Spinal cord (tissue), 10 donors: Measurements from ENCODE around the gene CSF2. TPM values are rescaled to one million over a fixed set of nuclear protein-coding genes. Genes with fewer than 3 reads are reported as not detected.
A peak's percentile ranks its signal among the peaks of the same experiment; 100 is the strongest.
"Not testable (repeated sequence)": the region's sequence is repeated elsewhere in the genome, so short reads cannot be mapped to it uniquely, and the experiment has no call there.

ENCODE experiments used
- DNase-seq, 6 donors: peaks; one replicate each; pipeline versions ENCODE4 v3.0.0 to v3.0.0-alpha.2; 2013 to 2015; ENCODE audit warnings: low spot score in 6 of 6, low read depth in 4 of 6
- H3K27ac ChIP-seq: one replicate; pipeline ENCODE4 v1.5.1; 2013; ENCODE audit warnings: low read depth, low read length, control low read depth
- H3K27me3 ChIP-seq: one replicate; pipeline ENCODE4 v1.6.1; 2013; ENCODE audit warnings: low read length; ENCODE audit not compliant: control insufficient read depth, insufficient read depth
- H3K36me3 ChIP-seq: one replicate; pipeline ENCODE4 v1.6.1; 2013; ENCODE audit warnings: low read length; ENCODE audit not compliant: control insufficient read depth, insufficient read depth
- H3K4me1 ChIP-seq: one replicate; pipeline ENCODE4 v1.6.1; 2013; ENCODE audit warnings: low read length; ENCODE audit not compliant: control insufficient read depth, insufficient read depth
- H3K4me3 ChIP-seq: one replicate; pipeline ENCODE4 v1.5.1; 2013; ENCODE audit warnings: low read depth, low read length, control low read depth
- H3K9me3 ChIP-seq: one replicate; pipeline ENCODE4 v1.6.1; 2013; ENCODE audit warnings: low read length; ENCODE audit not compliant: control insufficient read depth, insufficient read depth
- WGBS: methylation state at CpG from one replicate; pipeline ENCODE4 v1.1.5; 2013; ENCODE audit warnings: missing lambda C conversion rate; ENCODE audit not compliant: insufficient coverage; 5-methylcytosine and 5-hydroxymethylcytosine counted together
- polyA plus RNA-seq, 2 donors: library from polyadenylated mRNA; unstranded; fragments of 120-200 nt; gene quantifications; one replicate each; pipeline ENCODE4 v1.2.1, GENCODE V29; 2013; ENCODE audit not compliant: insufficient read length in 2 of 2
- total RNA-seq, 2 donors: library from RNA; depleted of rRNA in 1 of 2; stranded (reverse); fragments of 120-200 nt in 1 of 2; fragments of >200 nt in 1 of 2; gene quantifications; one replicate each; pipeline versions ENCODE4 v1.2.3 to v1.2.4, GENCODE V29; 2013 to 2014
- donor health status: healthy.

Gene CSF2
- total and polyA plus RNA-seq, 4 donors = not detected

DNA sequence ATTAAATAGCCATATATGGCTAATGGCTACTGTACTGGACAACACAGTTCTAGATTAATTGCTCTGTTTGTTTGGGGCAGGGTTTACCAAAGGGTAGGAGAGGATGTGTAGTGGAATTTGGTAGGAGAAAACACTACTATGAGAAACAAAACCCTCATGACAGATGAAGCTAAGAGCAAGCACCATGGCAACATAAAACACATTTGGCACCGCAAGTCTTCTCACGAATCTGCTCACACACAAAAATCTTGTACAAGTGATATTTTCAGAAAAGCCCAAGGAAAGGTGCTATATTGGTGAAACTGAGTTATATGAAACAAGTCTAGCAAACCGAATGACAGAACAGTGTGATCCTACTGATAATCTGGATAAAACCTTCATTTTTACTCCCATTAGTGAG, 38.5 kb downstream of the CSF2 start:
- H3K9me3 ChIP-seq = peaks cover 1% of the 10 kb centered on the region
- no peaks in the 10 kb centered on the region for H3K4me1 ChIP-seq
- H3K27ac ChIP-seq = no peak overlapping the region
- DNase-seq = peak in 1 of 6 donors; percentile 35
- H3K4me3 ChIP-seq = no peak overlapping the region
- H3K27me3 ChIP-seq = no peaks in the 10 kb centered on the region
- no peaks in the 10 kb centered on the region for H3K36me3 ChIP-seq
- WGBS = 100% methylated on average over 1 of the region's 3 CpGs

DNA sequence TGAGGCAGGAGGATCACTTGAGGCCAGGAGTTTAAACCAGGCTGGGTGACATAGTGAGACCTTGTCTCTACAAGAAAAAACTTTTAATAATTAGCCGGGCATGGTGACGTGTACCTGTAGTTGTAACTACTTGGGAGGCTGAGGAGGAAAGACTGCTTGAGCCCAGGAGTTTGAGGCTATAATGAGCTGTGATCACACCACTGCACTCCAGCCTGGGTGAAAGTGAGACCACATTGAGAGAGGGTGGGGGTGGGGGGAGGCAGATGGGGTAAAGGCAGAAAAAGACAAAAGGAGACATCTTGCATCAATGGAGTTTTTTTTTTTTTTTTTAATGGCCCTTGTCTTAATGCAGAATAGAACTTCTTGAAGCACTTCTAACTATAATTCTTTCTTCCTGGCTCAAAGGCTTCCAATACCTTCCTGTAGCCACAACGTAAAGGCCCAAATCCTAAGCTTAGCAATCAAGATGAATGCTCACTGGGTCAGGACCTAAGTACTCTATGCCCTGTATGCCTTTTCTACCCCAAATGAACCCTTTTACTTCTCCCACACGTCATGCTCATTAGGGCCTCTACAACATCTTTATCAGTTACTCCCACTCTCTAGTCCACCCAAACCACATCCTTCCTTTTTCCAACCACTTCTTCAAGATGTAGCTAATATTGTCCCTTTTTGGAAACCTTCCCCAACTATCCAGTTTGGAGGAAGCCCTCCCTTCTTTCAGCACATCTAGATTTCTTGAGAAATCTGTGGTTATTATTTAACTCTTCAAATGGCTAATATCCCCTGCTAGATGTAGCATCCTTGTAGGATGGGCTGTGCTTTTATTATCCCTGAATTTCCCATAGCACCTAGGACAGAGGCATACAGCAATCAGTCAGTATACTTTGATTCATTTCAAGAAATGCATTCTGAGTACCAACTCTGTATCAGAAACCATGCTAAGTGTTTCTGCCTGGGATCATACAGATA, 40.8 kb downstream of the CSF2 start:
- Histone ChIP-seq H3K4me3 (no peak overlapping the region), H3K9me3 (peaks cover 1% of the 10 kb centered on the region), H3K27ac (no peak overlapping the region), H3K36me3 (no peaks in the 10 kb centered on the region), H3K4me1 (no peaks in the 10 kb centered on the region), H3K27me3 (no peaks in the 10 kb centered on the region)
- DNase-seq = no peak
- 69% methylated on average over 4 of the region's 4 CpGs for WGBS

DNA sequence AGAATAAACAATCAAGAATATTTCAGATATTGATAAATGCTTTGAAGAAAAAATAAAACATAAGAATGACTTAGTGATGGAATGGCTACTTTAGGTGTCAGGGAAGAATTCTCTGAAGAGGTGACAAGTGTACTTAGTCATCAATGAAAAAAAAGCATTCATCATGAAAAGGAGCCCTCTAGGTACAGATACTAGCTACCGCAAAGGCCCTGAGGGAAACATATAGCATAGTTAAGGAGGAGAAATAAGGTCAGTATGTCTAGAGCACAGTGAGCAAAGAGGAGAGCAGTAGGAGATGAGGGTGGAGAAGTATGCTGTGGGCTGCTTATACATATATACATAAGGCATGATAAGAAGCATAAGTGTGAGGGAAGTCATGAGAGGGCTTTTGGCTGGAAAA, 41.8 kb downstream of the CSF2 start:
- DNase-seq = no peak
- Histone ChIP-seq H3K4me1 (no peaks in the 10 kb centered on the region), H3K9me3 (peaks cover 1% of the 10 kb centered on the region), H3K27ac (no peak overlapping the region), H3K36me3 (no peaks in the 10 kb centered on the region), H3K4me3 (no peak overlapping the region), H3K27me3 (no peaks in the 10 kb centered on the region)
- WGBS = 80% methylated on average over 1 of the region's 1 CpG

DNA sequence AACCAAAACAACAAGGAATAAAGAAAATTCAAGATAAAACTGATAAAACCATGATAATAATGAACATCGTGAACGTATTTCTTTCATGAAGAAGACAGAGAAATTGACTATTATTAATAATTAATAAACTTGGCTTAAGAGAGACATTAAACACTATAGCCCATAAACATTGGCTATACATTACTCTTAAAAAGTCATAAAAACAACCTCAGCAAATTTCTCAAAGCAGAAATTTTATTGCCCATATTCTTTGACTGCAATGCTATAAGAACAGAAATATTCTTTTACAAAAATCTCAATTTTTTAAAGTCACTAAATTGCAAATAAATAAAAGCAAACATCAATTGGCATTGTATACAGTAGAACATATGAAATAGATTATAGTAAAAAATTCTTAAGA, 42.5 kb downstream of the CSF2 start:
- Histone ChIP-seq H3K27ac (no peak overlapping the region), H3K9me3 (peaks cover 1% of the 10 kb centered on the region)
- no CpG with 5 or more reads among the region's 2 CpGs for WGBS

DNA sequence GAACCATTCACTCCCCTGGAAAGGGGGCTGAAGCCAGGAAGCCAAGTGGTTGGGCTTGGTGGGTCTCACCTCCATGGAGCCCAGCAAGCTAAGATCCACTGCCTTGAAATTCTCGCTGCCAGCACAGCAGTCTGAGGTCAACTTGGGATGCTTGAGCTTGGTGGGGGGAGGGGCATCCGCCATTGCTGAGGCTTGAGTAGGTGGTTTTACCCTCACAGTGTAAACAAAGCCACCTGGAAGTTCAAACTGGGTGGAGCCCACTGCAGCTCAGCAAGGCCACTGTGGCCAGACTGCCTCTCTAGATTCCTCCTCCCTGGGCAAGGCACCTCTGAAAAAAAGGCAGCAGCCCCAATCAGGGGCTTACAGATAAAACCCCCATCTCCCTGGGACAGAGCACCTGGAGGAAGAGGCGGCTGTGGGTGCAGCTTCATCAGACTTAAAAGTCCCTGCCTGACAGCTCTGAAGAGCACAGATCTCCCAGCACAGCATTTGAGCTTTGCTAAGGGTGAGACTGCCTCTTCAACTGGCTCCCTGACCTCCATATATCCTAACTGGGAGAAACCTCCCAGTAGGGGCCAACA, 43.4 kb downstream of the CSF2 start:
- H3K27me3 ChIP-seq, H3K27ac ChIP-seq, H3K4me1 ChIP-seq, H3K4me3 ChIP-seq, H3K9me3 ChIP-seq, H3K36me3 ChIP-seq, DNase-seq: not testable (repeated sequence)
- 80% methylated on average over 3 of the region's 3 CpGs for WGBS

More for the DNA sequence above, 42.5 kb downstream of the CSF2 start:
- Histone ChIP-seq H3K27me3 (no peaks in the 10 kb centered on the region), H3K4me1 (no peaks in the 10 kb centered on the region), H3K4me3 (no peak overlapping the region), H3K36me3 (no peaks in the 10 kb centered on the region)
- DNase-seq = no peak

DNA sequence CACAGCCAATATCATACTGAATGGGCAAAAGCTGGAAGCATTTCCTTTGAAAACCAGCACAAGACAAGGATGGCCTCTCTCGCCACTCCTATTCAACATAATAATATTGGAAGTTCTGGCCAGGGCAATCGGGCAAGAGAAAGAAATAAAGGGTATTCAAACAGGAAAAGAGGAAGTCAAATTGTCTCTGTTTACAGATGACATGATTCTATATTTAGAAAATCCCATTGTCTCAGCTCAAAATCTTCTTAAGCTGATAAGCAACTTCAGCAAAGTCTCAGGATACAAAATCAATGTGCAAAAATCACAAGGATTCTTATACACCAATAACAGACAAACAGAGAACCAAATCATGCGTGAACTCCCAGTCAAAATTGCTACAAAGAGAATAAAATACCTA, 47.1 kb downstream of the CSF2 start:
- H3K4me1 ChIP-seq, H3K27ac ChIP-seq, H3K9me3 ChIP-seq, H3K36me3 ChIP-seq, H3K4me3 ChIP-seq, DNase-seq, H3K27me3 ChIP-seq: not testable (repeated sequence)
- no CpG with 5 or more reads among the region's 3 CpGs for WGBS

DNA sequence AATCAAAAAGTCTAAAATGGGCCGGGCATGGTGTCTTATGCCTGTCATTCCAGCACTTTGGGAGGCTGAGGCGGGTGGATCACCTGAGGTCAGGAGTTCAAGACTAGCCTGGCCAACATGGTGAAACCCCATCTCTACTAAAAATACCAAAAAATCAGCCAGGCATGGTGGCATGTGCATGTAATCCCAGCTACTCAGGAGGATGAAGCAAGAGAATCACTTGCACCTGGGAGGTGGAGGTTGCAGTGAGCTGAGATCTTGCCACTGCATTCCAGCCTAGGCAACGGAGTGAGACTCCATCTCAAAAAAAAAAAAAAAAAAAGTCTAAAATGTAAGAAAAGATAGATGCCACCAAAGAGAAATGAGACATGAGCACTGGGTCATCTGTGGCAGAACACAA, 49.4 kb downstream of the CSF2 start:
- 100% methylated on average over 1 of the region's 3 CpGs for WGBS
- not testable (repeated sequence) for DNase-seq, H3K9me3 ChIP-seq, H3K27me3 ChIP-seq, H3K4me1 ChIP-seq, H3K36me3 ChIP-seq, H3K27ac ChIP-seq, H3K4me3 ChIP-seq

DNA sequence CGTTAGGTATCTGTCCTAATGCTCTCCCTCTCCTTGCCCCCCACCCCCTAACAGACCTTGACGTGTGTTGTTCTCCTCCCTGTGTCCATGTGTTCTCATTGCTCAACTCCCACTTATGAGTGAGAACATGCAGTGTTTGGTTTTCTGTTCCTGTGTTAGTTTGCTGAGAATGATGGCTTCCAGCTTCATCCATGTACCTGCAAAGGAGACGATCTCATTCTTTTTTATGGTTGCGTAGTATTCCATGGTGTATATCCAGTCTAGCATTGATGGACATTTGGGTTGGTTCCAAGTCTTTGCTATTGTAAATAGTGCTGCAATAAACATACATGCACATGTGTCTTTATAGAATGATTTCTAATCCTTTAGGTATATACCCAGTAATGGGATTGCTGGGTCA, 50.0 kb downstream of the CSF2 start:
- not testable (repeated sequence) for H3K27me3 ChIP-seq, DNase-seq, H3K27ac ChIP-seq, H3K9me3 ChIP-seq, H3K36me3 ChIP-seq, H3K4me1 ChIP-seq, H3K4me3 ChIP-seq
- no CpG with 5 or more reads among the region's 4 CpGs for WGBS
